ENCODE data around the gene TRAM2. TPM values are rescaled to one million over a fixed set of nuclear protein-coding genes. Genes with fewer than 3 reads are reported as not detected.

The TRAM2 gene
- total RNA-seq, 2 experiments from 2014 or later, result 3.5 to 3.6 TPM

DNA sequence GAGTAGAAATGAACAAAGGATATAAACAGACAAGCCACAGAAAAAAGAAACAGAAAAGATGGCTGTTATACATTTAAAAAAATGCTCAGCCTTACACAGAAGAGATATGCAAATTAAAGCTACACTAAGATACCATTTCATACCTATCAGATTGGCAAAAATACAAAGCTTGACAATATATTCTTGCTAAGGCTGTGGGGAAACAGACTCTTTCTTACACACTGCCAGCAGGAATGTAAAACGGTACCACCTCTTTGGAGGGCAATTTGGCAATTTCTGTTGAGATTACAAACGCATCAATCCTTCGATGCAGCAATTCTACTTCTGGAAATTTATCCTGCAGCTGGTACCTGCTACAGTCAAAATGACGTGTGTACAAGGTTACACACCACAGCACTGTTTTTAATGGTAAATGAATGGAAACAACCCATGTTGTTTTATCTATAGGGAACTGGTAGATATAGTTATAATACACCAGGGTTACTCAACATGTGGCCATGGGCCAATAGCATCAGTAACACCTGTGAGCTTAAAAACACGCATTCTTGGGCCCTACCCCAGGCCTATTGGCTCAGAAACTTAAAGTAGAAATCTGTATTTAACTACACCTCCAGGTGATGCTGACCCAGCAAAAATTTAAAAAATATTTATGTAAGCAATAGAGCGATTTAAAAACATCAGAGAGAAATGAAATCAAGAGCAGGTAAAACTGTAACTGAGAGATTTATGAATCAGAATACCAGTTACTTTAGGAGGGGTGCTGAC is 53.3 kb downstream of the TRAM2 start:
- H3K36me3 Mint-ChIP-seq (ENCODE audit: low read depth), result no peaks in the 10 kb centered on the region
- DNase-seq (no peak), ATAC-seq (no peak)
- H3K9me3 Mint-ChIP-seq (ENCODE audit: low read depth), result no peaks in the 10 kb centered on the region
- H3K27ac Mint-ChIP-seq, result no peak overlapping the region
- ChIA-PET POLR2A (no interaction called here), CTCF (interaction anchor here (0.5 to 2.5 kb wide), 4 partner anchors 8 to 104 kb away, joined by 3 to 7 read pairs (median 3); partner anchors contain the start of gene EFHC1)
- H3K27me3 Mint-ChIP-seq, result no peaks in the 10 kb centered on the region
- peaks cover 14% of the 10 kb centered on the region for H3K4me1 Mint-ChIP-seq
- no peak overlapping the region for H3K4me3 Mint-ChIP-seq
- intact Hi-C loops (cut with DNase I, micrococcal nuclease), result no loop called here

DNA sequence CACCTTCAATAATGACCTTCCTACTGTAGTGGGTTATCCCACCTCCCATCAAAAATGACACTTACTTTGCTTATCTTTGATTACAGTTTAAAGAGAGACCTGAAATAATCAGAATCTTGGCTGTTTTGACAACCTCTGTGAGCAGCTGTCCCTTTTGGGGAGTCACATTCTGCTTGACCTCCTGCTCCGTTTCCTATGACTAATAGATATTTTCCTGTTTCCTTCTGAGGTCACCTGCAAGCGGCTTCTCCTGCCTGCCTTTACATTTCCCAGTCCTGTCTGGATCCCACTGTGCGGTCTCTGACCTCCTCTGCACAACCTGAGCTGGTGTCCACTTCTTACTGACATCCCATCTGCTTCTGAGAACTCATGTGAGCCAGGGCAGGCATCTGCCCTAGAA is 54.2 kb downstream of the TRAM2 start:
- peaks cover 18% of the 10 kb centered on the region for H3K4me1 Mint-ChIP-seq
- intact Hi-C loops (cut with DNase I, micrococcal nuclease), result no loop called here
- no peaks in the 10 kb centered on the region for H3K36me3 Mint-ChIP-seq (ENCODE audit: low read depth)
- H3K9me3 Mint-ChIP-seq (ENCODE audit: low read depth), result no peaks in the 10 kb centered on the region
- ATAC-seq (no peak), DNase-seq (no peak)
- ChIA-PET CTCF (interaction anchor here (1.1 to 1.3 kb wide), 2 partner anchors 27 to 103 kb away, joined by 3 read pairs; partner anchors contain the start of gene EFHC1), POLR2A (no interaction called here)
- no peaks in the 10 kb centered on the region for H3K27me3 Mint-ChIP-seq
- no peak overlapping the region for H3K4me3 Mint-ChIP-seq
- H3K27ac Mint-ChIP-seq, result no peak overlapping the region

DNA sequence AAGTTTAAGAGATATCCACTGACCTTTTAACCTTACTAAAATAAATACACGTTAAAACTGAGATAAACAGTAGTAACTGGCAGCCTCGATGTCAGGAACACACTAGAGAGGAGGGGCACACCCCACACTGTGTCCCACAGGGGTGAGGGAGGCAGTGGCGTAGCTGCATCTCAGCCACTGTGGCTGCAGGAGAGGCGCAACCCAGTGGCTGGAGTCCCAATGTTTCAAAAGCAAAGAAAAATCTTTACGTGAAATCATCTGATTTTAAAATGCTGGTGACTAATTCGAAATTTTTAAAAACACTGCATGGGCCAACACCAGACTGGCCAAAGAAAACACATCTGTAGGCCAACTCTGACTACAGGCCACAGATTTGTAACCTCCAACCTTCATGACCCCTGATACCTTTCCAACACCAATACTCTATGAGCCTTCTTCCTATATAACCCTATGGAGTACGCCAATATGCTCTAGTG is 54.7 kb downstream of the TRAM2 start:
- ChIA-PET CTCF (interaction anchor here (0.6 to 1.3 kb wide), 2 partner anchors 51 to 102 kb away, joined by 3 to 4 read pairs; partner anchors contain the start of gene EFHC1), POLR2A (no interaction called here)
- Mint-ChIP-seq H3K27ac (no peak overlapping the region), H3K4me3 (no peak overlapping the region), H3K4me1 (peaks cover 21% of the 10 kb centered on the region), H3K27me3 (no peaks in the 10 kb centered on the region), H3K36me3 (ENCODE audit: low read depth) (no peaks in the 10 kb centered on the region), H3K9me3 (ENCODE audit: low read depth) (no peaks in the 10 kb centered on the region)
- DNase-seq (no peak), ATAC-seq (no peak)
- intact Hi-C loops (cut with DNase I, micrococcal nuclease), result no loop called here

DNA sequence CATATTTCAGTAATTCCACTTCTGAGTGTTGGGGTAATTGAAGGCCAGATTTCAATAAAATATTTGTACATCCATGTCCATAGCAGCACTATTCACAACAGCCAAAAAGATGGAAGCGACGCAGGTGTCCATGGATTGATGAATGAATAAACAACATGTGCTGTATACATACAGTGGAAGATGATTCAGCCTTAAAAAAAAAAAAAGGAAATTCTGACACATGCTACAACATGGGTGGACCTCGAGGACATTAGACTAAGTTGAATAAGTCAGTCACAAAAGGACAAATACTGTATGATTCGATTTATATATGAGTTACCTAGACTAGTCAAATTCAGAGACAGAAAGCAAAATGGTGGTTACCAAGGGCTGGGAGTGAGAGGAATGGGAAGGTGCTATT is 57.2 kb downstream of the TRAM2 start:
- H3K4me3 Mint-ChIP-seq, result no peak overlapping the region
- CTCF ChIA-PET, result no interaction called here
- POLR2A ChIA-PET, result no interaction called here
- peaks cover 19% of the 10 kb centered on the region for H3K4me1 Mint-ChIP-seq
- no peaks in the 10 kb centered on the region for H3K9me3 Mint-ChIP-seq (ENCODE audit: low read depth)
- no peak overlapping the region for H3K27ac Mint-ChIP-seq
- DNase-seq, result no peak
- ATAC-seq, result no peak
- peaks cover 3% of the 10 kb centered on the region for H3K36me3 Mint-ChIP-seq (ENCODE audit: low read depth)
- H3K27me3 Mint-ChIP-seq, result no peaks in the 10 kb centered on the region
- intact Hi-C loops (cut with DNase I, micrococcal nuclease), result no loop called here

DNA sequence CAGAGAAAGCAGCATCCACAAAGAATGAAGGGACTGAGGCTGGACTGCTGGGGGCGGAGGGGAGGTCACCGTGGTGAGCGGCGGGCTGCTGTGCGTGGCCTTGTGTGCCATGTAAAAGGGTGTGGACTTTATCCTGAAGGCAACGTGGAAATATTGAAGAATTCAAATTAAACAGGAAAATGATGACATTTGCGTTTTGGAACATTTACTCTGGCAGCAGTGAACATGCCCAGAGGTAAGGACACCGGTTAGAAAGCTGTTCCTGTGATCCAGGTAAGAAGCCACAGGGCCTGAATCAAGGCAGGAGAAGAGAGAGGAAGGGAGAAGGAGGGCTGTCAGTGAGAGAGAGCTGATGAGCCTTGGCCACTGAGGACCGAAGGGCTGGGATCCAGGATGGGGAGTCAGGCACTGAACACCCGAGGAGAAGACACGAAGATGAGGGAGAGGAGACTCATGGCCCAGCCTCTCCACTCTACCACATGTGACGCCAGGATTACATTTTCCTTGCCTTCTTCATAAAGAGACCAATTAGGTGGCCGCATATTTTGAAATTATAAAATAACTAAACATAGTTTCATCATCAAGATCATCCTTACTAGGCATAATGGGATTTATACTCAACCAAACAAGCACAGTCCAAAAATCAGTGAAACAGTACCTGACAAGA is 58.4 kb downstream of the TRAM2 start:
- Mint-ChIP-seq H3K27ac (peak overlapping the region; percentile 12), H3K4me3 (no peak overlapping the region), H3K36me3 (ENCODE audit: low read depth) (peaks cover 5% of the 10 kb centered on the region), H3K9me3 (ENCODE audit: low read depth) (no peaks in the 10 kb centered on the region), H3K27me3 (no peaks in the 10 kb centered on the region), H3K4me1 (peaks cover 15% of the 10 kb centered on the region)
- ChIA-PET CTCF (interaction anchor here (0.7 kb wide), 1 partner anchor 134 kb away, joined by 3 read pairs; no protein-coding TSS in a partner anchor), POLR2A (no interaction called here)
- ATAC-seq, result no peak
- DNase-seq, result no peak
- intact Hi-C loops (cut with DNase I, micrococcal nuclease), result no loop called here

DNA sequence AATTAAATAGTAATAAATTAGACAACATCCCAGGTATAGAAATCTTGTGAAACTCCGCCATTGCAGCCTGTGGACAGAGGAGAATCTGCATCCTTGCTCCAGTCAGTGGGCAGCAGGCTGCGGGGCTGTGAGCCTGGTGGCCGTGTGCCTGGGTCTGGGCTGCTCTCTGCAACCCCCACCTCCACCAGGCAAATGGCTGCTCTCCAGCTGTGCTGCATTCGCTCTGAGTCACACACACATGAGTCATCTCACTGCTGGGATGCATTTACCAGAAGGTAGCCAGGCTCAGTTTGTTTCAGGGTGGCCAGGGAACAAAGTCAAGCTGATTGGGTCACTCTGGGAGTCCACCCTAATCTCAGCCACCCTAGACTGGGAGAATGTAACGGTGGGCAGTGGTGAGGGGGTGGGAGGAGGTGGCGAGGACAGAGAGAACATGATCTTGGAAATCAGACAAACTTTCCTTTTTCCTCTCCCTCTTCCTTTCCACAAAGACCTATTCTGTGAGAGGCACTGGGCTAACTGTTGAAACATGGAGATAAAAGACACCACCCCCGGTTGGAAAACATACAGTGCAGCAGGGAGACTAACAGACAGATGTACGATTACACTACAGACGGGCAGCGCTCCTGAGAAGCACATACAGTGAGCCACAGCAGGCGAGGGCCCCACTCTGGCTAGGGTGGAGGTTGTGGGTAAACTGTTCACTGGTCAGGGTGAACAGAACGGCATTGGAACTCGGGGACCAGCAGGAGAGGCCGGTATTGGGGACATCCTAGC is 59.2 kb downstream of the TRAM2 start:
- intact Hi-C loops (cut with DNase I, micrococcal nuclease), result no loop called here
- CTCF ChIA-PET, result interaction anchor here (0.7 kb wide), 1 partner anchor 135 kb away, joined by 3 read pairs; no protein-coding TSS in a partner anchor
- H3K9me3 Mint-ChIP-seq (ENCODE audit: low read depth), result no peaks in the 10 kb centered on the region
- peak overlapping the region; percentile 35 for H3K27ac Mint-ChIP-seq
- peak; percentile 98 for ATAC-seq
- H3K4me1 Mint-ChIP-seq, result peaks cover 13% of the 10 kb centered on the region
- peaks cover 5% of the 10 kb centered on the region for H3K36me3 Mint-ChIP-seq (ENCODE audit: low read depth)
- POLR2A ChIA-PET, result no interaction called here
- no peaks in the 10 kb centered on the region for H3K27me3 Mint-ChIP-seq
- DNase-seq, result peak; percentile 79
- no peak overlapping the region for H3K4me3 Mint-ChIP-seq

DNA sequence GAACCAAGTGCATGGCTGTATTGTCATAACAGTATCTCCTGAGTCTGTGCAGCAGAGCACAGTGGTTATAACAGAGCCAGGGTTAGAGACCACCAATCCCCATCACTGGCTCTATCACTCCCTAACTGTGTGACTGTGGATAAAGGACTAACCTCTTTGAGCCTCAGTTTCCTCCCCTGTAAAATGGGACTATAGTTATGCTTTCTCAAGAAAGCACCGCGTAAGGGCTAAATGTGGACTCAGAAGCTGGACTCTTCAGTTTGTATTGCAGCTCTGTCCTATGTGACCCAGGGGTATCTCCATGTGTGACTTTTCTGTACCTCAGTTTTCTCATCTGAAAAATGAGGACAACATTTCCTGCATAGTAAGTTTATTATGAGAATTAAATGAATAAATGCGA is 59.9 kb downstream of the TRAM2 start:
- POLR2A ChIA-PET, result no interaction called here
- ATAC-seq, result no peak
- intact Hi-C loops (cut with DNase I, micrococcal nuclease), result no loop called here
- H3K36me3 Mint-ChIP-seq (ENCODE audit: low read depth), result peaks cover 5% of the 10 kb centered on the region
- no peak for DNase-seq
- H3K4me1 Mint-ChIP-seq, result peaks cover 13% of the 10 kb centered on the region
- H3K27me3 Mint-ChIP-seq, result no peaks in the 10 kb centered on the region
- H3K9me3 Mint-ChIP-seq (ENCODE audit: low read depth), result no peaks in the 10 kb centered on the region
- CTCF ChIA-PET, result no interaction called here
- no peak overlapping the region for H3K4me3 Mint-ChIP-seq
- H3K27ac Mint-ChIP-seq, result no peak overlapping the region

DNA sequence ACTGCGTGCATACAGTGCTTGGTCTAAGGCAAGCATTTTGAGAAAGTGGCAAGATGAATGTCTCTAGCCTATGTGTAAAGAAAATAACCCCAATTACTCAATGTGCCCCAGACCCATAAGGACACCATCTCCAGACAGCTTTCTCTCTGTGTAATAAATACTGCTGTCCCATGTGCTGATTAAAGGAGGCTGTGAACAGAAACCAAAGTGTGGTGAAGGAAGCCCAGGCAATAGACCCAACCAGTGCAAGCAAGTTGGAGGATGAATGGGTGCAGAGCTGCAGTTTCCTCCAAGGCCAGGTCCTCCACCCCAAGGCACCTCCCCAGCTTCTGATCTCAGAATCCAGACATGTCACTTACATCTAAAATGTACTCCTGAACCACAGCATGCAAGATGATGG is 60.6 kb downstream of the TRAM2 start:
- ChIA-PET CTCF (interaction anchor here (1.0 to 1.4 kb wide), 2 partner anchors 8 to 136 kb away, joined by 4 to 7 read pairs; no protein-coding TSS in a partner anchor), POLR2A (no interaction called here)
- DNase-seq (no peak), ATAC-seq (no peak)
- no peaks in the 10 kb centered on the region for H3K9me3 Mint-ChIP-seq (ENCODE audit: low read depth)
- peaks cover 5% of the 10 kb centered on the region for H3K36me3 Mint-ChIP-seq (ENCODE audit: low read depth)
- H3K27me3 Mint-ChIP-seq, result no peaks in the 10 kb centered on the region
- no peak overlapping the region for H3K4me3 Mint-ChIP-seq
- peaks cover 13% of the 10 kb centered on the region for H3K4me1 Mint-ChIP-seq
- H3K27ac Mint-ChIP-seq, result no peak overlapping the region
- intact Hi-C loops (cut with DNase I, micrococcal nuclease), result no loop called here

DNA sequence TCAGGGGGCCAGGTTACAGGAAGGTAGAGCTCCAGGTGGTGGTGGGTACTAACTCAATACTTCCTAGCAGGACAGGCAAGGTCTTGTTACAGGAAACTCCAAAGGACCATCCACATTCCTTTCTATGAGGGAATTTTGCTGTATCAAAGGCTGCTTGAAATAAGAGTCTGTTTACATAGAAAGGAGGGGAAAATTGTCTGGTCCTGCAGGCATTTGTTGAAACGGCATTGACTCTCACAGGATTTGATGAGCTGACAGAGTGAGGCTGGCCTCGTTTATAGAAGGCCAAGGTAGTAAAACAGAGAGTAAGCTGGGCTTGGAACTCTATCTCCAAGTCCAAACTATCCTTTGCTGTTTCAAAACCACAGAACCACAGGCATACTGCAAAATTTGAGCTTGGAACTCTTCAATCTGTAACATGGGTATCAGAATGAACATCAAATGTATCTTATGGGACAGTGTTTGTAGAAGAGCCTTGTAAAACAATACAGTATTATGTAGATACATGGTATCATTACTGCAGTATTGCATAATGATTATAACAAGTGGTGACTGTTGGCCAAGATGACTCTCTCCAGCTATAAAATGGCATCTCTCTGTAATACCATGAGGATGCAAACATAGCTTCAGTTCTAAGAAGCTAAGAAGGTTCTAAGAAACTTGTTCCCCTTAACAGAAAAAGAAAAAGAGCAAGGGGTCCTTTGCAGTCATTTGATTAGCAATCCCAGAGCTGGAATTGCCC is 61.5 kb downstream of the TRAM2 start:
- H3K4me1 Mint-ChIP-seq, result peaks cover 13% of the 10 kb centered on the region
- ATAC-seq, result no peak
- H3K27ac Mint-ChIP-seq, result no peak overlapping the region
- no peak overlapping the region for H3K4me3 Mint-ChIP-seq
- ChIA-PET POLR2A (no interaction called here), CTCF (interaction anchor here (0.8 to 1.4 kb wide), 3 partner anchors 9 to 137 kb away, joined by 3 to 7 read pairs (median 4); no protein-coding TSS in a partner anchor)
- DNase-seq, result no peak
- no peaks in the 10 kb centered on the region for H3K9me3 Mint-ChIP-seq (ENCODE audit: low read depth)
- intact Hi-C loops (cut with DNase I, micrococcal nuclease), result no loop called here
- H3K36me3 Mint-ChIP-seq (ENCODE audit: low read depth), result peaks cover 5% of the 10 kb centered on the region
- no peaks in the 10 kb centered on the region for H3K27me3 Mint-ChIP-seq

DNA sequence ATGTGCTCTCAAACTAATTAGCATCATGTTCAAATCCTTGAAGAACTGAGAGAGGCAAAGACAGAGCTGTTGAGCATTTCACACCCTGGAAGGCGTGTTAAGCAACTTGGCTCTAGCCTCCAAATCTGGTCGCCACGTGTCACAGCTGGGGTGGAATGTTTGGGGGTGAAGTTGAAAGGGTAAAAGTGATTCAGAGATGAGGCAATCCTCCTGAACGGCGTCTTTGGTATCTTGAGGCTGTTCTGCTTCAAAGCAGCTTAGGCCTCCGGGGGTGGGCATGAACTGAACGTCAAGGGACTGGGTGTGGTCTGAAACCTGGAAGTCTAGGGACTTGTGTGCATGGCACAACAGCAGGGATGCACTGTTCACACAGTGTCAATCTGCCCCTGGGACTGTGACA is 62.3 kb downstream of the TRAM2 start:
- no peak overlapping the region for H3K4me3 Mint-ChIP-seq
- no peaks in the 10 kb centered on the region for H3K27me3 Mint-ChIP-seq
- H3K36me3 Mint-ChIP-seq (ENCODE audit: low read depth), result peaks cover 5% of the 10 kb centered on the region
- POLR2A ChIA-PET, result no interaction called here
- DNase-seq (peak; percentile 53), ATAC-seq (peak; percentile 43)
- H3K27ac Mint-ChIP-seq, result no peak overlapping the region
- peaks cover 13% of the 10 kb centered on the region for H3K4me1 Mint-ChIP-seq
- intact Hi-C loops (cut with DNase I, micrococcal nuclease), result no loop called here
- CTCF ChIA-PET, result interaction anchor here (0.7 kb wide), 2 partner anchors 181 to 286 kb away, joined by 3 read pairs; no protein-coding TSS in a partner anchor
- no peaks in the 10 kb centered on the region for H3K9me3 Mint-ChIP-seq (ENCODE audit: low read depth)

DNA sequence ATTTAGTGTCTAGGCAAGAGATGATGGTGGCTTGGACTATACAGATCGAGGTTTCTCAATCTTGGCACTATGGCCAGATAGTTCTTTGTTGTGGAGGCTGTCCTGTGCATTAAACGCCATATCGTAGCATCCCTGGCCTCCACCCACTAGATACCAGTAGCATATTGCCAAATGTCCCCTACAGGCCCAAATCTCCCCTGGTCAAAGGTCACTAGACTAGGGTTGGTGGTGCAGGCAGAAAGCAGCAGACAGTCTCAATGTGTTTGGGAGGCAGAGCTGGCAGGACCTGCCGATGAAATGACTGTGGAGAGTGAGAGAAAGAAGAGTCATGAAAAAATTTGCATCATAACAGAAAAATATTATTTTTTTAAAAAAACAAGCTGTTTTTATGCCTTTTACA is 63.0 kb downstream of the TRAM2 start:
- no peak for ATAC-seq
- ChIA-PET CTCF (interaction anchor here (0.7 kb wide), 1 partner anchor 285 kb away, joined by 3 read pairs; no protein-coding TSS in a partner anchor), POLR2A (no interaction called here)
- DNase-seq, result no peak
- Mint-ChIP-seq H3K27me3 (no peaks in the 10 kb centered on the region), H3K4me1 (peaks cover 13% of the 10 kb centered on the region), H3K9me3 (ENCODE audit: low read depth) (no peaks in the 10 kb centered on the region), H3K36me3 (ENCODE audit: low read depth) (peaks cover 10% of the 10 kb centered on the region), H3K4me3 (no peak overlapping the region), H3K27ac (no peak overlapping the region)
- intact Hi-C loops (cut with DNase I, micrococcal nuclease), result no loop called here
